Mesendoderm (in vitro differentiated cells): ENCODE results near the gene MORN1.

Source experiments
- DNase-seq: peaks from one replicate; pipeline ENCODE4 v3.0.0; 2013
- H2AK5ac ChIP-seq: 2 replicates; pipeline ENCODE4 v1.6.1; 2013; ENCODE audit warnings: low read length, inconsistent platforms
- H2BK120ac ChIP-seq: 2 replicates; pipeline ENCODE4 v1.6.1; 2013; ENCODE audit warnings: low read depth, mild to moderate bottlenecking, low read length, moderate library complexity, mixed read lengths
- H2BK15ac ChIP-seq: replicated peaks from 2 replicates; pipeline ENCODE4 v1.6.1; 2013; ENCODE audit warnings: low read depth, mild to moderate bottlenecking, moderate library complexity
- H2BK5ac ChIP-seq: 2 replicates; pipeline ENCODE4 v1.6.1; 2013; ENCODE audit warnings: low read length, inconsistent platforms
- H3K18ac ChIP-seq: 2 replicates; pipeline ENCODE4 v1.6.1; 2013; ENCODE audit warnings: mild to moderate bottlenecking, low read length, mixed read lengths
- H3K23ac ChIP-seq: one replicate; pipeline ENCODE4 v1.6.1; 2013; ENCODE audit warnings: low read length
- H3K27ac ChIP-seq: 2 replicates; pipeline ENCODE4 v1.5.1; 2013; ENCODE audit warnings: low read depth, mild to moderate bottlenecking, inconsistent platforms, low read length, moderate library complexity
- H3K27me3 ChIP-seq: 2 replicates; pipeline ENCODE4 v1.6.1; 2013; ENCODE audit warnings: low read length, control low read depth, mild to moderate bottlenecking, inconsistent platforms; ENCODE audit not compliant: insufficient read depth, poor library complexity
- H3K36me3 ChIP-seq: 2 replicates; pipeline ENCODE4 v1.6.1; 2013; ENCODE audit warnings: low read length, inconsistent platforms; ENCODE audit not compliant: control insufficient read depth, insufficient read depth
- H3K4ac ChIP-seq: one replicate; pipeline ENCODE4 v1.6.1; 2013; ENCODE audit warnings: low read depth, mild to moderate bottlenecking, low read length, moderate library complexity
- H3K4me1 ChIP-seq: 2 replicates; pipeline ENCODE4 v1.6.1; 2013; ENCODE audit warnings: low read depth, low read length, inconsistent platforms; ENCODE audit not compliant: control insufficient read depth
- H3K4me2 ChIP-seq: 2 replicates; pipeline ENCODE4 v1.6.1; 2013; ENCODE audit warnings: low read length
- H3K4me3 ChIP-seq: 2 replicates; pipeline ENCODE4 v1.5.1; 2013; ENCODE audit warnings: mild to moderate bottlenecking, low read length
- H3K56ac ChIP-seq: one replicate; pipeline ENCODE4 v1.6.1; 2013; ENCODE audit warnings: low read length
- H3K79me1 ChIP-seq: 2 replicates; pipeline ENCODE4 v1.6.1; 2013; ENCODE audit warnings: low read length, inconsistent platforms
- H3K79me2 ChIP-seq: 2 replicates; pipeline ENCODE4 v1.6.1; 2013; ENCODE audit warnings: mild to moderate bottlenecking, low read length; ENCODE audit not compliant: control insufficient read depth, insufficient read depth
- H3K9ac ChIP-seq: 2 replicates; pipeline ENCODE4 v1.6.1; 2013; ENCODE audit warnings: low read length, inconsistent platforms
- H4K5ac ChIP-seq: one replicate; pipeline ENCODE4 v1.6.1; 2013; ENCODE audit warnings: low read length
- H4K8ac ChIP-seq: one replicate; pipeline ENCODE4 v1.6.1; 2013; ENCODE audit warnings: low read depth, mild to moderate bottlenecking, control low read depth, low read length, moderate library complexity
- WGBS: extraction: QIAGEN DNeasy Blood & Tissue Kit; methylation state at CpG from one replicate; pipeline ENCODE4 v1.1.7; 2013; ENCODE audit warnings: low lambda C conversion rate, missing lambda C conversion rate; ENCODE audit not compliant: insufficient coverage; ENCODE audit errors: extremely low coverage; 5-methylcytosine and 5-hydroxymethylcytosine counted together

MORN1 gene

DNA sequence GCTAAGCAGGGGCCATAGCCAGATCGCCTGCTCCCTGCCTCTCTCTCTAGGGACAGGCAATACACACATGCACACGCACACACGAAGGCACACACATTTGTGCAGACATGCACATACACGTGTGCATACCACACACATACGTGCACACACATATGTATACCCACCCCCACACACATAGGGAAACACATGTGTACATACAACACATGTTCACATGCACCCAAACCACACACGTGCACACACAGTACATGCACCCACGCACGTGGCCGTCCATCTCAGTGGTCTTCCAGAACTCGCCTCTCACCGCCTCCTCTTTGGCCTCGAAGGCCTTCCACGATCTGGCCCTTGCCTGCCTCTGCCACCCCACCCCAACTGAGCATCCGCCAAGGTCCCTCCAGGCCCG is 46.3 kb upstream of the MORN1 start:
- H3K4me1 ChIP-seq = no peaks in the 10 kb centered on the region
- DNase-seq = no peak
- H3K79me1 ChIP-seq = no peaks in the 10 kb centered on the region
- no peak overlapping the region for H3K9ac ChIP-seq
- no peak overlapping the region for H3K4me3 ChIP-seq
- no peak overlapping the region for H2BK5ac ChIP-seq
- no peaks in the 10 kb centered on the region for H3K79me2 ChIP-seq
- no peak overlapping the region for H3K4ac ChIP-seq
- no peak overlapping the region for H3K23ac ChIP-seq
- no peak overlapping the region for H2BK15ac ChIP-seq
- no peak overlapping the region for H4K5ac ChIP-seq
- no peak overlapping the region for H2AK5ac ChIP-seq
- H3K4me2 ChIP-seq = no peak overlapping the region
- H3K36me3 ChIP-seq = no peaks in the 10 kb centered on the region
- WGBS = no CpG with 5 or more reads among the region's 15 CpGs
- peaks cover 1% of the 10 kb centered on the region for H3K27me3 ChIP-seq
- no peak overlapping the region for H3K56ac ChIP-seq
- no peak overlapping the region for H3K27ac ChIP-seq
- no peak overlapping the region for H3K18ac ChIP-seq
- H4K8ac ChIP-seq = no peak overlapping the region
- H2BK120ac ChIP-seq = no peak overlapping the region

DNA sequence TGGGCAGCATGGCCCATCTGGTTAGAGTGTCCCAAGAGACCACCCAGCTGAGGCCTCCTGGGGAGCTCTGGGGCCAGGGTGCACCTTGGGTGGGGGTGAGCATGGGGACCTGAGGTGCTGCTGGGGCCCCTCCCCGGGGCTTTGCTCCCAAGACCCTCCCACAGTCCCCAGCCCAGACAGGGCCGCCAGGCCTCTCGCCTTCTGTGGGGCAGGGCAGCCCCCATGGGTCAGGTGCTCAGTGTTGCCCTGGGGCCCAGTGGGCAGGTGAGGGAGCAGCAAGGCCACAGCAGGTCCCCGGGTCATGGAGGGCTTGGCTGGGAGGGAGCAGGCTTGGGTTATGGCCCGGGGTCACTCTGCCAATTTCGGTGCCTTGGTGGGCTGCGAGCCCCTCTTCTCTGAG is 45.5 kb upstream of the MORN1 start:
- Histone ChIP-seq H4K5ac (no peak overlapping the region), H3K79me1 (no peaks in the 10 kb centered on the region), H3K9ac (no peak overlapping the region), H3K4me3 (no peak overlapping the region), H3K4ac (no peak overlapping the region), H3K23ac (no peak overlapping the region), H3K27me3 (no peaks in the 10 kb centered on the region), H2BK120ac (no peak overlapping the region), H2BK5ac (no peak overlapping the region), H3K18ac (no peak overlapping the region), H3K4me1 (no peaks in the 10 kb centered on the region), H3K4me2 (no peak overlapping the region), H3K56ac (no peak overlapping the region), H3K36me3 (no peaks in the 10 kb centered on the region), H2AK5ac (no peak overlapping the region), H3K27ac (no peak overlapping the region), H3K79me2 (no peaks in the 10 kb centered on the region), H2BK15ac (no peak overlapping the region), H4K8ac (no peak overlapping the region)
- no peak for DNase-seq
- WGBS = no CpG with 5 or more reads among the region's 7 CpGs

DNA sequence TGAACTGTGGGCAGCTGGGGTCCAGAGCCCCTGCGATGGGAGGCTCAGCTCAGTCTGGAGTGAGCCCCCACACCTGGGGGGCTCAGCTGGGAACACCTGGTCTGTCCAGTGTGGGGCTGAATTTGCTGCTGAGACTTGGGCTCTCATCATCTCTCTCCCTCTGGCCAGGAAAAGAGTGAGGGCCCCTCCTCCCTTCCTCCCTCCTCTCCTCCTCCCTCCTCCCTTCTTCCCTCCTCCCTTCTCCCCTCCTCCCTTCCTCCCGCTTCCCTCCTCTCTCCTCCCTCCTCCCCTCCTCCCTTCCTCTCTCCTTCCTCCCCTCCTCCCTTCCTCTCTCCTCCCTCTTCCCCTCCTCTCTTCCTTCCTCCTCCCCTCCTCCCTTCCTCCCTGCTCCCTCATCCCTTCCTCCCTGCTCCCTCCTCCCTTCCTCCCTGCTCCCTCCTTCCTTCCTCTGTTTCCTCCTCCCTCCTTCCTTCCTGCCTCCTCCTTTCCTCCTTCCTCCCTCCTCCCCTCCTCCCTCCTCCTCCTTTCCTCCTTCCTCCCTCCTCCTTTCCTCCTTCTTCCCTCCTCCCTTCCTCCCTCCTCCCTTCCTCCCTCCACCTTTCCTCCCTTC is 44.5 kb upstream of the MORN1 start:
- no peaks in the 10 kb centered on the region for H3K4me1 ChIP-seq
- no peak overlapping the region for H3K18ac ChIP-seq
- H3K4ac ChIP-seq = no peak overlapping the region
- no peak overlapping the region for H2BK5ac ChIP-seq
- no peak for DNase-seq
- no peaks in the 10 kb centered on the region for H3K79me1 ChIP-seq
- no peak overlapping the region for H2AK5ac ChIP-seq
- H3K23ac ChIP-seq = no peak overlapping the region
- no peak overlapping the region for H3K27ac ChIP-seq
- H4K8ac ChIP-seq = no peak overlapping the region
- no peak overlapping the region for H3K4me2 ChIP-seq
- H2BK120ac ChIP-seq = no peak overlapping the region
- no CpG with 5 or more reads among the region's 2 CpGs for WGBS
- no peak overlapping the region for H4K5ac ChIP-seq
- no peak overlapping the region for H3K56ac ChIP-seq
- no peak overlapping the region for H2BK15ac ChIP-seq
- H3K27me3 ChIP-seq = no peaks in the 10 kb centered on the region
- no peak overlapping the region for H3K4me3 ChIP-seq
- no peak overlapping the region for H3K9ac ChIP-seq
- H3K79me2 ChIP-seq = no peaks in the 10 kb centered on the region
- no peaks in the 10 kb centered on the region for H3K36me3 ChIP-seq

DNA sequence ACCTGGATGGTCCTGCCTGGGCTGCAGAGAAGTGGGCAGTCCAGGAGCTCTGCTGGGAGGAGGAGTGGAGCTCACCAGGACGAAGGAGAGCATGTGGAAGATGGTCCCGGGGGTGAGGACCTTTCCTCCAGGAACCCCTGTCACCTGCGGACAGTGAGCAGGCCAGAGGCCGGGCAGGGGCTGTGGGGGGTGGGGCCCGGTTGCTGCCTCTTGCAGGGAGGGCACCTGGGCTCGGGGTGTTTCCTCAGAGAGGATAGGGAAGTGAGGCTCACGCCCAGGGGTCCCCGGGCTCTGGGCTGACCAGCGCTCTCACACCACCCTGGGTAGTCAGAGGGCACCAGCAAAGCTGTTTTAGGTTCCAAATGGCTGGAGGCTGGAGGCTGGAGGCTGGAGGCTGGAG is 43.7 kb upstream of the MORN1 start:
- H3K36me3 ChIP-seq = no peaks in the 10 kb centered on the region
- no peak overlapping the region for H3K18ac ChIP-seq
- no peak overlapping the region for H3K27ac ChIP-seq
- H3K27me3 ChIP-seq = no peaks in the 10 kb centered on the region
- no peak for DNase-seq
- no peak overlapping the region for H2BK5ac ChIP-seq
- no peak overlapping the region for H2AK5ac ChIP-seq
- no peak overlapping the region for H4K5ac ChIP-seq
- no peak overlapping the region for H4K8ac ChIP-seq
- H3K23ac ChIP-seq = no peak overlapping the region
- no CpG with 5 or more reads among the region's 9 CpGs for WGBS
- no peak overlapping the region for H3K4ac ChIP-seq
- H3K9ac ChIP-seq = no peak overlapping the region
- H3K79me2 ChIP-seq = no peaks in the 10 kb centered on the region
- H3K4me3 ChIP-seq = no peak overlapping the region
- no peak overlapping the region for H3K4me2 ChIP-seq
- no peak overlapping the region for H3K56ac ChIP-seq
- no peaks in the 10 kb centered on the region for H3K79me1 ChIP-seq
- no peaks in the 10 kb centered on the region for H3K4me1 ChIP-seq
- no peak overlapping the region for H2BK120ac ChIP-seq
- no peak overlapping the region for H2BK15ac ChIP-seq

DNA sequence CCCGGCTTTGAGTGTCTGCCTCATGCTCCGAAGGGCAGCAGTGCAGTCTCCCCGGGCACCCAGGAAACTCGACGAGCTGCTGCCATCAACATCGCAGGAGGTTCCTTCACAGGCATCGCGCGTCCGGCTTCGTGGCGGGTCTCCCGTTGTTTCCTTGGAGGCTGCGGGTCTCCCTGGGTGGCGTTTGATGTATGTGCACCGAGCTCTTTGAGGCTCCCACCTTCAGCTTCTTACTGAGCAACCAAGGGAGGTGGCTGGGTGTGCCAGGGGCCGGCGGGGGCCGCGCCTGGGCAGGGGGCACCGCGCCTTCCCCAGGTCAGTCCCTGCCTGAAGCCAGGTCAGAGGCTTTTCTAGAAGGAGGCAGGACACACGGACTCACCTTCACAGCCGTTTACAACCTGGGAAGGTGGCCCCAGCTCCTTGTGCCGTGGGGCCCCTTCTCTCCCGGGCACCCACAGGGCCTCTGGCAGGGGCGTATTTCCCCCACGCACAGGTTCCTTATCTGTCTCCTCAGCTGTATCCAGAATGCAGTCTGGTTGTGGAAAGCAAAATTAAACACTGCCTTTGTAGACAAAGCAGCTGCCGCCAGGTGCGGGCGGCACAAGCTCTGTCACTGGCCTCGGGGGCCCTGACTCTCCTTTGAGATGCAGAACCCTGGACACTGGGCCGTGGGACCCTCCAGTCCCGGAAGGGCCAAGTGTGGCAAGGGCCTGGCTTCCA is 42.7 kb upstream of the MORN1 start:
- no peak for DNase-seq
- no CpG with 5 or more reads among the region's 34 CpGs for WGBS
- H3K4me3 ChIP-seq = no peak overlapping the region

DNA sequence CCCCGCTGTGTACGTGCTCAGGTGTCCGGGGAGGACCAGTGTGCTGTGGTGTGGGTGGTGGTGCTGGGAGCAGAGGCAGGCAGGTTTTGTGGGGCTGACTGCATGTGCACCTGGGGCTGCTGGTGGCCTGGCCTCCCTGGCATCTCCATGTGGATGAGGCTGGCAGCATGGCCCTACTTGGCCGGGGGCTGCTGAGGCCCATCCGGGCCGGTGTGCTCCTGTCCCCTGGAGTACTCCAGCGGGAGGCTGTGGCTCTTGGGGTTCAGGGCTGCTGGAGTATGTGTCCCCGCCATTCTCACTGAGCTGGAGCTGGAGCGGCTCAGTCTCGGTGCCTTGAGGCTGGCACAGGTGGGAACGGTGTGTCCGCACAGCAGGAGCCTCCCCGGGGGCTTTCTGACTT is 41.8 kb upstream of the MORN1 start:
- Histone ChIP-seq H3K27ac (no peak overlapping the region), H3K4me3 (no peak overlapping the region), H3K4ac (no peak overlapping the region), H3K36me3 (no peaks in the 10 kb centered on the region), H4K5ac (no peak overlapping the region), H3K18ac (no peak overlapping the region), H2BK120ac (no peak overlapping the region), H3K56ac (no peak overlapping the region), H3K79me1 (no peaks in the 10 kb centered on the region), H3K4me2 (no peak overlapping the region), H3K79me2 (no peaks in the 10 kb centered on the region), H3K4me1 (no peaks in the 10 kb centered on the region), H2BK5ac (no peak overlapping the region), H3K23ac (no peak overlapping the region), H2BK15ac (no peak overlapping the region), H3K27me3 (no peaks in the 10 kb centered on the region), H4K8ac (no peak overlapping the region), H2AK5ac (no peak overlapping the region), H3K9ac (no peak overlapping the region)
- no CpG with 5 or more reads among the region's 13 CpGs for WGBS
- no peak for DNase-seq

More for the DNA sequence above, 42.7 kb upstream of the MORN1 start:
- Histone ChIP-seq H3K79me1 (no peaks in the 10 kb centered on the region), H3K27me3 (no peaks in the 10 kb centered on the region), H2BK120ac (no peak overlapping the region), H3K23ac (no peak overlapping the region), H4K8ac (no peak overlapping the region), H2BK5ac (no peak overlapping the region), H3K56ac (no peak overlapping the region), H4K5ac (no peak overlapping the region), H3K36me3 (no peaks in the 10 kb centered on the region), H2BK15ac (no peak overlapping the region), H3K4me2 (no peak overlapping the region), H3K18ac (no peak overlapping the region), H3K4me1 (no peaks in the 10 kb centered on the region), H2AK5ac (no peak overlapping the region), H3K79me2 (no peaks in the 10 kb centered on the region), H3K27ac (no peak overlapping the region), H3K9ac (no peak overlapping the region), H3K4ac (no peak overlapping the region)
